Iris pigment epithelial cell (primary cell): ENCODE measurements around the gene TNNC2.
"Not testable (repeated sequence)": the region's sequence is repeated elsewhere in the genome, so short reads cannot be mapped to it uniquely, and the experiment has no call there.

ENCODE experiments used
- DNase-seq: peaks from one replicate; pipeline ENCODE4 v3.0.0-alpha.2; 2011; ENCODE audit warnings: low read depth

TNNC2 gene

GRCh38 chr20:45822857-45823256, 4.3 kb downstream of the TNNC2 start:
- DNase-seq = no peak

DNA sequence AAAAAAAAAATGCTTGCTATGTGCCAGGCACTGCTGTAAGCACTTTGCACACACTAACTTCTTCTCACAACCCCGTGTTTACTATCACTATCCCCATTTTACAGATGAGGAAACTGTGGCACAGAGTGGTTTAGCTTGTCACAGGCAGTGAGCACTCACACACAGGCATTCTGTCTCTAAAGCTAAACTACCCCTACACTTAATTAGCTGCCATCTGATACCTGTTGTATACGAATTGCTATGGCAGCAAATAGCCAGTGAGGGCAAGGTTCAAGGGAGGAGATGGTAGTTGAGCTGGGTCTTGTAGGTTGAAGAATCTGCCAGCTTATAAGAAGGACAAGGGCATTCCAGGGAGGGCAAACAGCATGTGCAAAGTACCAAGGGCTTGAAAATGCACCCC, 5.2 kb downstream of the TNNC2 start:
- no peak for DNase-seq

DNA sequence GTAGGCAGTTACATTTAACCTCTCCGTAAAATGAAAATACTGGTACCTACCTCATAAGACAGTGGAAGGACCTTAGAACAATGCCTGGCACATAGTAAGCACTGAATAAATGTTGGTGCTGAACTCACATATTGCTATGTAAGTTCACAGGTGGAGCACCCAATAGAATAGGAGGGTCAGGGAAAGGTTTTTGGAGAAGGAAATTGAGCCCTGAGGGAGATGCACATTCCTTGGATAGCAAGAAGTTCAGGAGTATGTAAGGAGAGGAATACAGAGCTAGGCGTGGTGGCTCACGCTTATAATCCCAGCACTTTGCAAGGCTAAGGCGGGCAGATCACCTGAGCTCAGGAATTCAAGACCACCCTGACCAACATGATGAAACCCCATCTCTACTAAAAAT, 7.6 kb downstream of the TNNC2 start:
- no peak for DNase-seq

GRCh38 chr20:45818239-45818638, 8.9 kb downstream of the TNNC2 start:
- no peak for DNase-seq

GRCh38 chr20:45817376-45818194, 9.5 kb downstream of the TNNC2 start:
- peak; percentile 92 for DNase-seq

DNA sequence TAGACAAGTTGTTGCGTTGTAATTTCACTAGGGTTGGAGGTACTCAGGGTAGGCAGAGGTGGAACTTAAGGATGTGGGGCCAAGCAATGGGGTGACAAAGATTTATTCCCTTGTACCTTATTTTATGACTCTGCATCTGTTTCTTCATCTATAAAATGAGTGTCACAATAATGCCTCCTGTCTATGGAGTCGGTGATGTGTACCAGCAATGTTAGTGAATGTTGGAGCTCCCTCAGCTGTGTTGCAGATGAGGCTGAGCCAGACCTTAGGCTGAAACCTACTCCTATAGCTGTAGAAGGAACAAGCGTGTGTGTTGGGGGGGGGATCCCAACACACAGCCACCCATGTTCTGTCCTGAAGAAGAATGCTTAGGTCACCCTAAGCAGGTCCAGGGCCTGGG, 10.2 kb downstream of the TNNC2 start:
- no peak for DNase-seq

- peak; percentile 41 for DNase-seq
These were observed 12.8 kb downstream of the TNNC2 start for GRCh38 chr20:45814314-45814713.

GRCh38 chr20:45813489-45813888, 13.6 kb downstream of the TNNC2 start:
- DNase-seq = no peak

DNA sequence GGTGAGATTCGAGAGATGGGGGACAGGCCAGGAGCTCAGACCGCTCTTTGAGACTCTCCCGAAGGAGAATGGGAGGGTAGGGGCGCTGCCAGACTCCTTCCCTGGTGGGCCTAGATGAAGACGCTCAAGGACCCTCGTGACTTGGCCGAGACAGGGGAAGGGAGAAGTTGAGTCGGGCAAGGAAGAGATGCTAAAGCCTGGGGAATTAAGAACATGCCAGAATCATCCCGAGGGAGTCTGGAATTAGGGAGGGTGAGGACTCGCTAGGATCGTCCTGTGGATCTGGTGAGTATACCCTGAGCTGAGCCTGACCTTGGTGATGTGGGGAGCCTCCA, 14.1 kb downstream of the TNNC2 start:
- no peak for DNase-seq

GRCh38 chr20:45812157-45813005, 14.7 kb downstream of the TNNC2 start, which contains the start of gene UBE2C:
UBE2C (plus strand) TSS chr20:45812644; CDS start chr20:45812696, 52 bp downstream.
- DNase-seq = peak; percentile 100

GRCh38 chr20:45810191-45810970, 16.7 kb downstream of the TNNC2 start:
- DNase-seq = no peak

DNA sequence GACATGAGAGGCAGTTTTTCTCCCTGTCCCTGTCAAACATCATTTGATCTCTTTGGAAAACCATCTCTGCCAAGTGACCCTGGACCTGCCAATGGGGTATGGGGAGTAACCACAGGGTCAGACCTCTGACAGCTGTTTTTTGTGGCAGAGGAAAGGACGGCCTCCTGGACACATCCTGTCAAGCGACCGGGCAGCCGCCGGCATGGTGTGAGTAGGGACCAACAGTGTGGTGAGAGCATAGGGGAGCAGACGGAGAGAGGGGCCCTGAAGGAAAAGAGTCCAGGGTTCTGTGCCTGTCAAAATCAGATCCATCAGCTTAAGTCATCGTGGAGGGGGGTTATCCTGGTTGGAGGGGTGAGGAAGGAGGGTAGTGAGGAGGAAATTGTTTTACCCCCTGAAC, 25.3 kb downstream of the TNNC2 start:
- DNase-seq = no peak

- DNase-seq = peak; percentile 51
These were observed 28.0 kb downstream of the TNNC2 start for GRCh38 chr20:45798935-45799642.

- not testable (repeated sequence) for DNase-seq
These were observed 29.2 kb downstream of the TNNC2 start for GRCh38 chr20:45797955-45798354.

GRCh38 chr20:45797510-45797909, 29.6 kb downstream of the TNNC2 start:
- not testable (repeated sequence) for DNase-seq

- no peak for DNase-seq
These were observed 30.6 kb downstream of the TNNC2 start for GRCh38 chr20:45796337-45797065.

DNA sequence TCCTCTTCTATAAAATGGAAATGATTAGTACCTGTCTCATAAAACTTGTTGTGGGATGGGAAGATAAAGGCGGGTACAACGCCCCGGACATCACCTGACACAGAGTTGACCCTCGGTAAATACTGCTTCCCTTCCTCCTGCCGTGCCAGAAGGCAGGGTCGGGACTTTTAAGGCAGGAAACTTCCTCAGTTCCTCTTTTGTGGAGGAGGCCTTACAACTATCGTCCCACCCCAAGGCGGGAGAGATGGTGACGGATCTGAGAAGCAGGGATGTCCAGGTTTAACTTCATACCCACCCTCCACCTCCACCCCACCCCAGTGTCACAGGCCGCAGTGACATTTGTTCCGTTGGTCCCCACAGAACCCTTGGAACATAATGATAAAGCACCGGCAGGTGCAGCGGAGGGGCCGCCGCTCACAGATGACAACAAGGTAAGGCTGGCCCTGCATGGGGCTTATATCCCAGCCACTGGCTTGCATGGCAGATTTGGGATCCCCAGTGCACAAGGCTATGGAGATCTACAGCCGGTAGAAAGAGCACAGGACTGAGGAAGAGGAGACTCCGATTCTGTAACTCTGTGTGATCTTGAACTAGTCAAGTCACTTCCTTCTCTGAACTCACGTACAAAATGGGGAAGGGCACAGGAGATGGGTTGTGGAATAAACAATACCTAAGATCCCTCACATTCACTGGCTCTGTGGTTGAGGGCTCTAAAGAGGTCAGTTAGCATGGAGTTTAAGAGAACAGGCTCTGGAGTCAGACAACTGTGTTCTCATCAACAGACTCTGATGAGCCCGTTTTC, 34.6 kb downstream of the TNNC2 start:
- DNase-seq = no peak

- no peak for DNase-seq
These were observed 38.8 kb downstream of the TNNC2 start for GRCh38 chr20:45788351-45788750.

DNA sequence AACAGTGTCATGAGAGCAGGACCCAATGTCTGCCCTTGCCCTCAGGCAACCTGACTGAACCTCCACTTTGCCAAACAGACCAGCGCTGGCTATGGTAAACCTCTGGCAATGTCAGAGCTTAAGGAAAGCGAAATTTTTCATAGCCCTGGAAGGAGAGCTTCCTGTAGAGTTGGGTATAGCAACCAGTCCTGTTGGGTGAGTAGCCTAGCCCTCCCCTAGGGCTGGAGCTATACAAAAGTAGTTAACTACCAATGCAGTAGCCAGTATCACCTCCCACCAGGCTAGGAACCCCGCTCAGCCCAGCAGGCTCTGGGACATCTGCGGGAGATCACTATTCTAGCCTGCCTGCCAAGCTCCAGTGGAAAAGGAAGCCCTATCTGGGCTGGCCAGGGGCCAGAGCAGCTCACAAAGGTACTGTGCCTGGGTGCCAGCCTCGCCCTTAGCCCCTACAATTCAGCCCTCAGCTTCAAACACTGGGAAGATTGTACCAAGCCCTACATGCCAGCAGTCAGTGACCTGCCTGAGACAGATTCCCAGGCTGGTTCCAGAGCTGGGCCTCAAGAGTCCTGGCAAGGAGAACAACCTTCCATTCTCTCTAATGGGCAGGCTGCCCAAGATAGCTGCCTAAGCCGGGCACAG, 43.3 kb downstream of the TNNC2 start:
- DNase-seq = no peak

GRCh38 chr20:45782890-45783289, 44.2 kb downstream of the TNNC2 start:
- DNase-seq = peak; percentile 25
